Forelimb muscle (tissue), 1 donor: ENCODE results near the gene SUPT3H. TPM values are rescaled to one million over a fixed set of nuclear protein-coding genes. Genes with fewer than 3 reads are reported as not detected.
A peak's percentile ranks its signal among the peaks of the same experiment; 100 is the strongest.

Experiments
- DNase-seq: peaks from one replicate; pipeline ENCODE4 v3.0.0-alpha.2; 2013; ENCODE audit warnings: low read depth
- polyA plus RNA-seq: library from polyadenylated mRNA; unstranded; fragments of 120-200 nt; gene quantifications from one replicate; pipeline ENCODE4 v1.2.1, GENCODE V29; 2013; ENCODE audit not compliant: insufficient read length

Gene SUPT3H
- polyA plus RNA-seq, 1 donor: 10.8 TPM

DNA sequence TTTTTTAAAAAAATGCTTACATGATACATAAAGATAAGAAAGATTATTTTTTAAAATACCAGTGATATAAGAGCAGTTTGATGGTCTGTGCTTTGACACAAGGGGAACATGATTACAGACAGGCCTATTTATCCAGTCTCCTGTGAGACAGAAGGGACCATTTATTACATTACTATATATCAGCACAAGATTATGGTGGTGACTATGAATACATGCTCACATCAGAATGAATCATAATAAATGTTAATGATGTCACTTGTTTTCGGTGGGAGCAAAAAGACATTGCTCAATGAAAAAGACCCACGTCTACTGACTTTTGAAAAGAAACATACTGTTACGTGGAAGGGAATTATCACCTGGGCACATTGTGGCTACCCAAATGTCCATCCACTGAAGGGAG, 535.1 kb downstream of the SUPT3H start:
- DNase-seq: no peak

DNA sequence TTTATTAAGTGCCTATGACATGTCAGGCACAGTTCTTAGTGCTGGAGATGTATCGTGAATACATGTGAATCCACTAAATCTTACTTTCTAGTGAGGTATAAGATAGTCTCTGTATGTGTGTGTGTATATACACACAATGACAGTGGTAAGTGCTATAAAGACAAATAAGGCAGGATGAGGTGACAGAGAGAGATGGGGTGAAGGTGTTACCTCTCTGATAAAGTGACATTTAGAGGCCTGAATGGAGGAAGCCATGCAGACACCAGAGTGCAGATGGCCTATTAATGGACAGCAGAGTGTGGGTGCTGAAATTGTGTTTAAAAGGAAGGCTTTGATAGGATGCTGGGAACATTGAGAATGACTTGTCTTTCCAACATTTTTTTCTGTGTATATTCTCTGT, 535.9 kb downstream of the SUPT3H start:
- no peak for DNase-seq

DNA sequence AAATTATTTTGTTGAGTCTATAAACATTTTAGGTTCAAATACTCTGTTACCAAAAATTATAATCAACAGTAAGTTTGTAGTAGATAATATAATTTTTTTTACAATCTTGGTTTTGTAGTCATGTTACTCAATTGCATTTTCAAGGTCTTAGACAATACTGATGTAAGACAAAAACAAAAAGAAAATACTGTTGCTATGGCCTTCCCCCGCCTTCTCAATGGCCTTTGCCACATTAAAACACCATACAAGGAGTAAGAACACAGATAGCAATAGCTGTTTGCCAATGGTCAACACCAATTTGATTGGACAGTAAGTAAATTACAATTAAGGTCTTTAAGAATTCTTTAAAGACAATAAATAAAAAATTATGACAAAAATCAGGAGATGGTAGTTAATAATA, 540.0 kb downstream of the SUPT3H start:
- no peak for DNase-seq

DNA sequence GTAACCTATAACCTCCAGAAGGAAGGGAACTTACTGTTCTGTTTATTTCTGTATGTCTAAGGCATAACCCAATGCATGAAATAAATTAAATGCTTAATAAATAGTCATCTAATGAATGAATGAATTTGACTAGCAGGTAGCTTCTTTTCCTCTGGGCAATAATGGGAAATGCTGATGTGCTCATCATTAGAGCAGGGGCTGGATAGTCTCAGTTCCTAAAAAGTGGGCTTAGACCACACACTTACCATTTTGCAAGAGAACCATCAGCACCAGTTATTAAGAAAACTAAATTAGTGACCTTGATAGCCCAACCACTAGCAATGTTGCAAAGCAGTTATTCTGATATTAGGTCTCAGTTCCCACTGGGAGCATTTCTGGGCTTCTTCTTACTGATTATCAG, 540.5 kb downstream of the SUPT3H start:
- no peak for DNase-seq

DNA sequence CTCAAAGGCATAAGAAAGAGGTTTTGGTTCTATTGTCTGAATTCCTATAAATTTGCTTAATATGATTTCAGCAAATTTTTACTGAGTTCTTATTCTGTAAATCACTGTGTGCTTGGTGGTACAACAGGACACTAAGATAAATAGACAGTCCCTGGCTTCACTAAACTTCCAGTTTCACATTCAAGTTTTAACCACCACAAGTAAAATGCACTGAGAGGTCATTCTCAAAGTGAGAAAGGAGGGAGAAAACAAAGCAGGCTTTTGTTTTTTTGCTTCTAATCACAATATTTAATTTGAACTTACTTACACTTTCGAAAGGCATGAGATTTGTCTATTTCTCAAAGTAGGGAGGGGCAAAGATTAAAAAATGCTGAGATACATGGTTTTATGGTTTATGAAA, 544.5 kb downstream of the SUPT3H start:
- no peak for DNase-seq

DNA sequence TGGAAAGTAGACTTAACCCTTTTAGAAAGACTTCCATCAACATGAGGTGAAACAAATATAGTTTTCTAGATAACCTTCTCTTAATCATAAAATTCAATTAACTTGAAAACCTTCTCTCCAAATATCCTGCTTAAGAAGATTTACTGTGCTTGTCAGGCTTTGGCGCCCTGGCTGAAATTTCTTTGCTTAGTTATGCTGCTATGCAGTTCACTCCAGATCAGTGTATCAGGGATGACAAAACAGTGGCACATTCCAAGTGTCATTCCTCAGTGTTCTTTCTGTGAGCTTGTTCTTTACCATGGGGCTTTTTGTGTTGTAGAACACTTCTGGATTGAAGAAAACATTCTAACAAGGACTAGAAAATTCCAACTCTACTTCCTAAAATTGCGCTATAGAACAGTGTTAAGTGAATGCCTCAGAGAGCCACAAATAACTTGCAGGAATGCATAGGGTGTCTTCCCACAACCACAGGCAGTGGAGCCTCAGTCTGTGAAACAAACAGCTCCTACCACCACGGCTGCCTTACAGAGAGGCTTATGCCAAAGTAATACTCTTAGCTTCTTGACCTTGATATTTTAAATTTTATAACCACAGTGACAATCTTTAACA, 546.6 kb downstream of the SUPT3H start:
- DNase-seq: no peak

DNA sequence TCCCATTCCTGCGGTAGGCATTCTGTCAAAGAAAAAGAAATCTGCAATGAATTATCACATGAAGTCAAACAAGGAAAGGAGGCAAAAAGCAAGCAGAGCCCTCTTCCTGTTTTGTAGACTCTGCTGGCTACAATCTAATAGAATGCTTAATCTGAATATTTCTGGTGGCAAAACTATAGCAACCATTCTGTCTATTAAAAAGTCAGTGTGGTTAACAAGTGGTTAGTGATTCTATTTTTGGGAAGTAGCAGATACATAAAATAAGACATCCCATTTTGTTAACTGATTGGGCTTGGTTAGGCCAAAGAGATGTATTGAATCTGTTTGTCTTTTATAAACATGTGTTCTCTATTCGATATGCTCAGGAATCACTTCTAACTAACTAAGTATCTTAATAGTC, 547.9 kb downstream of the SUPT3H start:
- DNase-seq: no peak

DNA sequence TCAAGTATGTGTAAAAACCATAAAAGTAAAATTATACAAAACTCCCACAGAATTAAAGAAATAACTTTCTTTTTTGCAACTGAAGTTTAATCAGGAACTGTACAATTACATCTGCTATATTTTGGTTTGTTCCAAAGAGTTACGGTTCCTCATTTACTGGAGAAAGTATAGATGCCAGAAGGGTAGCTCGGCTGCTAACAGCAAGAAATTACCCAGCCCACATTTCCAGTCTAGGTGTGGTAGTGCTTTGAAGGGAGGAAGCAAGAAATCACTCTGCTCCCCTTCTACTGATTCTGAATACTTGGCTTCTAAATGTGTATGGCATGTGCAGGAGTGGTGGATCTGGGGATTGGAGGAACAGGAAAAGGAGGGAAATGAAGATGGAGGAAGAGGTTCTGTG, 549.0 kb downstream of the SUPT3H start:
- no peak for DNase-seq

DNA sequence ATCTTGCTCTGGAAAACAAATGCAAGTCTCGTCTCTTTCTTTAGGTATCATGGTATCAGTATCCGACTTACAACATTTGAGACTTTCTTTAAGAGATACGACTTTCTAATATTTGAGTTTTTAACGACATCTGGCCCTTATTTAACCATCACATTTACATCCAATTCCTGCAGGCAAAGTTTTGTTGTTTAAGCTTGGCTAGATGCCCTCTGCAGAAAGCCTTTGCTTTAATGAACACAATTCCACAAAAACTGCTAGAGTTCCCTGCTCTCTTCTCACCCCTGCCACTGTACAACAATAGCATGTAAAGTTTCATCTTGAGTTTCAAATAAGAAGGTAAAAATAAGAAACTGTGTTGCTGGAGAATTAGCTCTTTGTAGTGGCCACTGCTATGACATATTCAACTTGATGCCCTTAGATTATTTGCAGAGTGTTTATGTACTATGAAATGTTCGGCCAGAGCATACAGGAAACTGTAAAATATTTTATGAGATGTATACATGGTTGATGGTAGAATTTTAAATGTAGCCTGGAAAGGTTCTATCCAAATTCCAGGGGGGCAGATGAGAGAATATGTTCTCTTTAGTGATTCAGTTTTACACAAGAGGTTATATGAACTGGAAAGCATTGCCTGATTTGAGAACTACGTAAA, 551.6 kb downstream of the SUPT3H start:
- DNase-seq: no peak

DNA sequence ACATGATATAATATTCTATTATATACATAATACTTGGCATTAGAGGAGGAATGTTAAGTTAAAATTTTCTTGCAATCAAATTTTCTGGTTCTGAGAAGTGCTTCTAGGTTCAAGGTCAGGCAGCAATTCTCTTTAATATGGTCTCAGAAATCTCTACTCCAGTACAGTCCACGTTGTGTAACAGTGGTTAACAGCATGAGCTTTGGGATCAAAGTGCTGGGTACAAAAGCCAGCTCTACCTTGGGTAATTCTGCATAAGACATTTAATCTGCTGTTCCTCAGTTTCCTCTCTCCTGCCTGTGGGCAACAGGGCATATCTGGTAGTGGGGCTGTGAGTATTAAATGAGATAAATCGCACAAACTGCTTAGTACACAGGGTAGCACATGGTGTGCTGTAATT, 552.5 kb downstream of the SUPT3H start:
- no peak for DNase-seq

DNA sequence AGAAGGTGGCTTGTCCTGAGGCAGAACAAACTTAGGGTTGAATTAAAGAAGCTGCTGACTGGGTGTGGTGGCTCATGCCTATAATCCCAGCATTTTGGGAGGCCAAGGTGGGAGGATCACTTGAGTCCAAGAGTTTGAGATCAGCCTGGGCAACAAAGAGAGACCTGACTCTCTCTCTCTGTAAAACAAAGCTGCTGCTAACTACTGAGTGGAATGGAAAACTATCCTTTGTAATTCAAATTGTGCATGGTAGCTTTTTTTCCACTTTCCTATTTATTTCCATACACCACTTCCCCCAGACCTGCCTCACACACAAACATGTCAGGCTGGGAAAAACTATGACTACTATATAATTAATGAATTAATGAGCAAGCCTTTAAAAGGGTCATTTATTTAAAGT, 553.2 kb downstream of the SUPT3H start:
- no peak for DNase-seq

DNA sequence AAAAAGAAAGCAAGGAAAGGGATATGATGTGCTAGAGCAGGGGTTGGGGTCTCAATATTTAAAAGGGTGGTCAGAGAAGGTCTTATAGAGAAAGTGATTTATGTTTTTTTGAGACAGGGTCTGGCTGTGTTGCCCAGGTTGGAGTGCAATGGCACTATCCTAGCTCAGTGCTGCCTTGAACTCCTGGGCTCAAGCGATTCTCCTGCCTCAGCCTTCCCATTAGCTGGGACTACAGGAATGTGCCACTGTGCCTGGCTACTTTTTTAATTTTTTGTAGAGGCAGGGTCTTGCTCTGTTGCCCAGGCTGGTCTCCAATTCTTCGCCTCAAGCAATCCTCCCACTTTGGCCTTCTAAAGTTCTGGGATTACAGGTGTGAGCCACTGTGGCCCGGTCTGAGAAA, 557.0 kb downstream of the SUPT3H start:
- DNase-seq: no peak

DNA sequence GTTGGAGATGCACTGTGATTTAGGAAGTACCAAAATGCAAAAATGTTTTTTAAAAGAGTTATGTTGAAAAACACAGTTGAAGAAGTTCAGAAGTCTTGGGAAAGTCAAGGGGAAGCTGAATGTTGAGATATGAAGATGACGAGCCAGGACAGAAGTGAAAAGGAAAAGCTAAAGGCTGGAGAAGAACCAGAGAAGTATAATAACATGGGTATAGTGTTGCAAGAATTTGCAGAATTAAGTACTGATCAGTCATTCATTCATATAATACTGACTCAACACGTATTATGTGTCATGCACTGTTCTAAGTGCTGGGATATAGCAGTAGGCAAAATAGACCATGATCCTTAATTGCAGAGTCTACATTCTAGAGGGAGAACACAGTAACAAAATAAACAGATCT, 557.4 kb downstream of the SUPT3H start:
- no peak for DNase-seq

DNA sequence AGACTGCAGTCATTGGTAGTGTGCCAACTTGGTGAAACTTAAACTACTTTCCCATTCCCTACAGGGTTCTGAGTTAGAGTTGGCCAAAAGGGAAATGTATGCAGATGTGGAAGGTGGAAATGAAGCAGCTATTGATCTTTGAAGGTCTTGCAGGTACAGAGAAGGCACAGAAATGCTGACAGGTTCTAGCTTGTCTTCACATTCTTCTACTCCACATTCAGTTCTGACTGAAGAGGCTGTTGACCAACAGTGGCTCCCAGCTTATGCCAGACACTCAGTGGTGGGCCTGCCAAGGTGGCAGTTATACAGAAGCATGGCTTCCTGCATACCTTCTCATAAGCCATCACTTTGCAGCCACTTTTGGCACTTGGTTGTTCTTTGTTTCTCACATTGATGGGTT, 566.3 kb downstream of the SUPT3H start:
- DNase-seq: no peak

DNA sequence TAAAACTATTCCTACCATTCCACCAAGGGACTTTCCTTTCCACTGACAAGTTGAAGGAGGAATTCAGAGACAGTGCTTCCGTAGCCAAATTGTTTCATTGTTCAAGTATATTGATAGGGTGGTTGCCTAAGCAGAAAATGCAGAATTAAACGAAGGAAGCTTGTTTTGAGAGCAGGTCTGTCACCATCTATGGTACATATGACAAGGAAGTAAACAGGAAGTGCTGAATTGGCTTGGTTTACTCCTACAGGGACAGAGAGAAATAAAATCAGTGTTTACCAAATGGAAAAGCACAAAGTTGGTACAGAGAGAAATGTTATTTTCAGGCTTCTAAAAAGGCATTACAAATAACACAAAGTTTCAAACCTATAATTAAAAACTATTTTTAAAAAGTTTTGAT, 568.5 kb downstream of the SUPT3H start:
- DNase-seq: no peak

DNA sequence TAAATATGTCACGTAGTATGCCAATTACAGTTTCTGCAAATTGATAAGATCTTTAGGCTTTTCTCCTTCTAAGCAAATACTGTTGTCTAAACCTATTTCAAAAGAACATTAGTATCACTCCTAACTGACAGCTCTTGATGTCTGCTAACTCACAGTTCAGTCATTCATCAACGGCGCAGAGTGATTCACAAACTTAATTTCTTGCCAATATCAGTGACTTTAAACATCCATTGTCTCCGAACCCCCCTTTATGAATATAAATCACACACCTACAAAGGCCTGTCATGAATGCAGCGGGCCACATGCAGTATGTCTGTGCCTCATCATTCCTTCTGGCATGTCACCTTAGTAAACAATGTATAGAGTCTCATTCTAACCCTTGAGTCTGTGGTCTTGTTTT, 569.6 kb downstream of the SUPT3H start:
- no peak for DNase-seq

DNA sequence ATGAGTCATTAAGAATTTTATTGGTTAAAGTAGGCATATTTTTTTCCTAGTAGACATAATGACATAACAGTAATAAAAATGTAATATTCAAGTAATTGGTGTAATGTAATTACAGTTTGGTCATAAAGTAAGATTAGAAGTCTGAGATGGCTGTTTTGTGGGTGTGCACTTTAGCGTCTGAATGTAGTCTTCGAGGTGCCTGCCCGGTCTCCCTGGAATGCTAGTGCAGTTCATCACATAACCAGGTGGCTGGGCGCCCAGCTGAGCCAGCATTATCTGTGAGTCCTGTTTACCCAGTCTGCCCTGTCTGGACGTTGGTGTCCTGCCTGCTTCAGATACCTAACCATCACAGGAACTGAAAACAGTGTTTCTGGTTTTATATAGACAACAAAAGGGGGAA, 571.1 kb downstream of the SUPT3H start:
- no peak for DNase-seq

DNA sequence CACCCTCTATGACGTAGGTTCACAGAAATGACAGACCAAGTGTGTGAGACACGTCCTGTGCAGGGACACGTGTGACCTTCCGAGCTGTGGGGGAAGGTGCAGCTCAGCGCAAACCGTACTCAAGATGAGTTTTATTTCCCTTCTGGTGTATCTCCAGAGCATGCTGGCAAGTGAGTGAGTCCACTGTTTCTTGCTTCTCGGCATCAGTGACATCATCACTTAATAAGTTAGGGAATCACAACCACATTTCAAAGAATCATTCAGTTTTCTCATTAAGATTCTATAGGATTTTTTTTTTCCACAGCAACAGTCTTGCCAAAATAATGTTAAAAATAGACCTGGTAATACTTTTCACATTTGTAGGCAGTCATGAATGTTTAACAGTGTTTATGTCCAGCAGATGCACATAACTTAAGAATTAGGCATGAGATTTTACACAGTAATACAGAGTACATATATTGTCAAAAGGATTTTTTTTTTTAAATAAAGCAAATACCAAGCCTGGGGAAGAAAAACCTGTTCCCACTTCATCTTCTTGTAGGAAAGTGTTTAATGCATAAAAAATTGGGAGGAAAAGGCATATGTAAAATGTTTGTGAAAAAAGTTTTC, 572.4 kb downstream of the SUPT3H start:
- peak; percentile 43 for DNase-seq

DNA sequence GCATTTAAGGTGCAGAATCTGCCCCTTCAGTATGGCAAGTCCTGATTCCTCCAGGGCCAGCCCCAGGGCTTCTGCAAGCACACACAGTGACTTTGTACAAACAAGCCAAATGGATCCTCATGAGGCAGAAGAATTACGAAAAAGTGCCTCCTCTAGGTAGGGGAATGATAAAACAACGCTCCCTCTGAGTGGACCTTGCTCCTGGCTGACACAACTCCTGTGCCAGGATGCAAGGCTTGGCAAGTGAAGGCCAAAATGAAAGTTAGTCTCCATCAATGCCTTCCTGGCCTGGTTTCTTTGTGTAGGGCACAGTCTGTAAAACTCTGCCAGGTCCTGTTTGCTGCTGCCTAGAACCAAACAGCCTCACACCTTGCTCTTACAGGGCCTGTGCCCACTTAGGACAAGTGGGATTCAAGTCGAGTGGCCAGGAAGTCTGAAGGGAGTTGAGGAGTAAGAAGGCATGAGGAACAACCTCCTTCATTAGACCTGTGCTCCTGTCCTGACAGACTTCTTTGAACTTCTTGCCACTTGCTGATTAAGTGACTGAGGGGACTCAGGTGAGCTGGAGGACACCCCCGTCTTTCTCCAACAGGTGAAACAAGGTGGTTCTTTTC, 573.1 kb downstream of the SUPT3H start:
- no peak for DNase-seq

DNA sequence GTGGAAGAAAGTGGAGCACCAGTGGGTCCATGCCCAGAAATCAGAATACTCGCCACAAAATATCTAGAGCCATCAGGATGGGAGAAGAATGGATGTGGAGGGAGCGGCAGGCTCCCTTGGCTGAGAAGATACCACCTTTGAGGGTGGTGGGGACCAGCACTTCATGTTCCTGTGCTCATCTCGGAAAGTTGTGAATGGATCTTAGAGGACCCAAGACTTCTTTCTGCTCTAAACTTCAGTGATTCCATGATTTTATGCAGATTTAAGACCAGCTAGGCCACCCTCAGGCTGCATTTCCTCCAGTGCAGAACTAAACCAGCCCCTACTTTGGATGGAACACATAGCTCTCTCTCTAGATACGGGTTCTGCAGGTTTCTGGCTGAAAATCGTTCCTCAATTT, 573.7 kb downstream of the SUPT3H start:
- no peak for DNase-seq

DNA sequence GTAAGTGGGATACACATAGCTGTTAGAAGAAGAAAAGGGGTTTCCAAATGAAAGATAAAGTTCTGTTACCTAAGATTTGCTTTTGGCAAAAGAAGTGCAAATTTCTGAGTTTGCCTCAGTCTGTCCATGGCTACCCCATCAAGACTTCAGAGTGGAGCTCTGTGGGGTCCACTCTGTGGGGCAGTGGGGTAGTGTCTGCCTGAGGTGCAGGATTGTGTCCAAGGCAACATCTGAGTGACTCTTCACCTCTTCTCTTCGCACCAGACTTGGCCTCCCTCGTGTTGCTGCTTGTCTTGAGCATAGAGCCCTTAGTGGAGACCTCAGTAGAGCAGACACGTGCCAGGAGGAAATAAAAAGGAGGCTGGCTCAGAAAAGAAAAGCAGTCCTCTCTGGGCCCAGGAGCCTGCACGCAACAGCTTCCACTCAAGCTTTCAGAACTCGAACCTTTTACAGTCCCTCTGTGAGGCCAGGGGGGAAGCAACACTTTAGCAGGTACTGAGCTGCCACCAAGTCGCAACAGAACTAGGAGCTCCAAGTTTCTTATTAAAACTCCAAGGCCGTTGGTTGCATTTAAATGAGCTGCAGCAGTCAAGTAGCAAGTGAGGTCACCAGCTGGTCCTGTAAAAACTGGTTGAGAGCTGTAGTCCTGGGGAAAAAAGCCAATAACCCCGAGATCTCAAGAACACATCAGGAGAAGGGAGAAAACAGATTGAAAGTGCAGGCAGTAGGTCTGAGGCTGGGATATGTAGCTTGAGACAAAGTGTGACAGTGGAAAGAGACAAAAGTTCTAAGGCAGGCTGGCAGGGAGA, 576.7 kb downstream of the SUPT3H start:
- no peak for DNase-seq

DNA sequence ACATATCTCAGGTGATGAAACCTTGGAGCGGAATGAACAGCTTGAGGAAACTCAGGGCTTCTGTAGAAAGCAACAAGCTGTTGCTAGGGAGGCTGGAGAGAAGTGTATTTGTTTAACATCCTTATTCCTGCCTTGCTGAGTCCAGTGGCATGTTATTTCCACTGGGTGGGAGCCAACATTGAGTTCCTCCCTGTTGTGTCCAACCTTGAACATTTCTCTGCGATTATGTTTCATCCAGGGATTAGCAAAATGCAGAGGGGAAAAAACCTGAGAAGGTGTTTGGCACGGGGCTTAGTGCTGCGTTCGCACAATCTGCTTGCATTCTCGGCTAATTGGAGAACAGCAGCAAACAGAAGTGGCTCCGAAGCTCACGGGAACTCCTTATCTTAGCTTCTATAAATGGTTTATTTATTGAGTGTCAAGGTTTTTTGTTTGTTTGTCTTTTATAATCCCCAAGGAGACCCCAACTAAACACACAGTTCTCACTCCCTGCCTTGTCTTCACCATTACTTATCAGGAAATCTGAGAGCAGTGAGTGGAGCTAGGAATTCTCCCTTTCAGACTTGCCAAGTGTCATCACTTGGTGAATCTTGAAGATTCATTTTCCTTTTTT, 577.5 kb downstream of the SUPT3H start:
- DNase-seq: peak; percentile 43
